Tibial nerve (tissue), 4 donors: Measurements from ENCODE around the gene AUTS2. TPM values are rescaled to one million over a fixed set of nuclear protein-coding genes. Genes with fewer than 3 reads are reported as not detected.

Experiments
- DNase-seq, 2 donors: peaks; one replicate each; pipeline ENCODE4 v3.0.0-alpha.2; 2019; ENCODE audit warnings: low spot score in 2 of 2
- H3K27ac ChIP-seq, 4 donors: fragments of 200-600 bp; sonication (generic) in 3 of 4; one replicate each; pipeline ENCODE4 v1.5.1; 2017 to 2019; ENCODE audit warnings: mild to moderate bottlenecking in 1 of 4
- H3K27me3 ChIP-seq, 2 donors: fragments of 200-600 bp; sonication (generic) in 1 of 2; one replicate each; pipeline versions ENCODE4 v1.5.1 to v1.6.0; 2017 to 2019
- H3K36me3 ChIP-seq, 3 donors: fragments of 200-600 bp; sonication (generic); one replicate each; pipeline ENCODE4 v1.5.1; 2018 to 2019
- H3K4me1 ChIP-seq, 4 donors: fragments of 200-600 bp; sonication (generic) in 3 of 4; one replicate each; pipeline ENCODE4 v1.5.1; 2017 to 2019
- H3K4me3 ChIP-seq, 4 donors: fragments of 200-600 bp; sonication (generic) in 3 of 4; one replicate each; pipeline ENCODE4 v1.5.1; 2017 to 2019; ENCODE audit warnings: mild to moderate bottlenecking in 1 of 4, moderate library complexity in 1 of 4
- H3K9me3 ChIP-seq, 4 donors: fragments of 200-600 bp; sonication (generic) in 3 of 4; one replicate each; pipeline ENCODE4 v1.5.1; 2017 to 2019
- CTCF ChIP-seq, 5 experiments: fragments of 200-600 bp in 3 of 5; fragments of 450-650 bp in 2 of 5; sonication (generic) in 3 of 5; IDR thresholded peaks; one replicate each; pipeline ENCODE4 v1.5.1; 2016 to 2019; ENCODE audit warnings: antibody characterized with exemption in 5 of 5, mild to moderate bottlenecking in 3 of 5, moderate library complexity in 2 of 5
- EP300 ChIP-seq, 2 donors: sonication (generic); formaldehyde crosslinking; IDR thresholded peaks; one replicate each; pipeline ENCODE4 v1.6.1; 2017; ENCODE audit warnings: antibody characterized with exemption in 2 of 2, mild to moderate bottlenecking in 1 of 2
- POLR2A ChIP-seq, 2 donors: fragments of 450-650 bp; IDR thresholded peaks; one replicate each; pipeline ENCODE4 v1.6.1; 2017; ENCODE audit warnings: antibody characterized with exemption in 2 of 2, mild to moderate bottlenecking in 2 of 2, moderate library complexity in 2 of 2
- WGBS, 2 donors: methylation state at CpG; one replicate each; pipeline ENCODE4 v1.1.5; 2018; 5-methylcytosine and 5-hydroxymethylcytosine counted together
- total RNA-seq, 4 donors: library from RNA; depleted of rRNA; stranded (reverse); fragments of >200 nt; gene quantifications; one replicate each; pipeline ENCODE4 v1.1.0, GENCODE V29; 2016

The AUTS2 gene
- total RNA-seq, 4 donors from 2014 or later = 56.6 to 87.9 (median 71.6) TPM

GRCh38 chr7:69564454-69565417 is 33.5 kb upstream of the AUTS2 start:
- peaks cover 0 to 15% (median 0%) of the 10 kb centered on the region in 4 donors for H3K4me1 ChIP-seq
- TF ChIP-seq EP300 (IDR thresholded peaks at IDR 0.05) (no peak), POLR2A (IDR thresholded peaks at IDR 0.05) (no peak), CTCF (IDR thresholded peaks at IDR 0.05) (no peak)
- DNase-seq = peak in 1 of 2 donors; percentile 12
- H3K36me3 ChIP-seq = no peaks in the 10 kb centered on the region
- no peak overlapping the region for H3K27ac ChIP-seq
- WGBS, 2 donors = 32 to 35% methylated on average over 7 of the region's 7 CpGs
- H3K4me3 ChIP-seq = no peak overlapping the region
- H3K9me3 ChIP-seq = no peaks in the 10 kb centered on the region
- H3K27me3 ChIP-seq = no peaks in the 10 kb centered on the region

DNA sequence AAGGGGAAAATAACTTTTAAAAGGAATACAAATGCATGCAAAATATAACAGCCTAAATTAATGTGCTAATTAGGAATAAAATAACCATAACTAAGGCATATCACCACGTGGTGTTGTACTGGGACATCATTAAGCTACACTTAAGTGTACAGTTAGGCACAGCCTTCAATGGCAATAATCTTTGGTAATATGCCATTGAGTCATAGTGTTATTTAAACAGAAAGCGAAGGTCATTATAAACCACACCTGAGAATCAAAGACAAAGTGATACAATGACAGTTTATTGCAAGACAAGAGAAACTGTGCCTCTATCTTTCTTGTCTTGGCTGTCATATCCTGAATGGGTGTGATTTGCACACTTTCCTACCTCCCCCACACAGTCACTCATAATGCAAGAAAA is 30.5 kb upstream of the AUTS2 start:
- Histone ChIP-seq H3K27ac (no peak overlapping the region), H3K36me3 (no peaks in the 10 kb centered on the region), H3K27me3 (no peaks in the 10 kb centered on the region), H3K4me1 (peaks cover 0 to 15% (median 0%) of the 10 kb centered on the region in 4 donors), H3K4me3 (no peak overlapping the region), H3K9me3 (no peaks in the 10 kb centered on the region)
- no peak for DNase-seq
- TF ChIP-seq POLR2A (IDR thresholded peaks at IDR 0.05) (no peak), EP300 (IDR thresholded peaks at IDR 0.05) (no peak)
- WGBS, 2 donors = 79 to 86% methylated on average over 2 of the region's 2 CpGs

GRCh38 chr7:69568266-69568665 is 30.0 kb upstream of the AUTS2 start:
- H3K27ac ChIP-seq = no peak overlapping the region
- WGBS, 2 donors = 91 to 98% methylated on average over 6 of the region's 6 CpGs
- H3K4me3 ChIP-seq = no peak overlapping the region
- no peaks in the 10 kb centered on the region for H3K27me3 ChIP-seq
- TF ChIP-seq EP300 (IDR thresholded peaks at IDR 0.05) (no peak), CTCF (IDR thresholded peaks at IDR 0.05) (no peak), POLR2A (IDR thresholded peaks at IDR 0.05) (no peak)
- peaks cover 0 to 15% (median 0%) of the 10 kb centered on the region in 4 donors for H3K4me1 ChIP-seq
- H3K9me3 ChIP-seq = no peaks in the 10 kb centered on the region
- no peak for DNase-seq
- H3K36me3 ChIP-seq = no peaks in the 10 kb centered on the region

DNA sequence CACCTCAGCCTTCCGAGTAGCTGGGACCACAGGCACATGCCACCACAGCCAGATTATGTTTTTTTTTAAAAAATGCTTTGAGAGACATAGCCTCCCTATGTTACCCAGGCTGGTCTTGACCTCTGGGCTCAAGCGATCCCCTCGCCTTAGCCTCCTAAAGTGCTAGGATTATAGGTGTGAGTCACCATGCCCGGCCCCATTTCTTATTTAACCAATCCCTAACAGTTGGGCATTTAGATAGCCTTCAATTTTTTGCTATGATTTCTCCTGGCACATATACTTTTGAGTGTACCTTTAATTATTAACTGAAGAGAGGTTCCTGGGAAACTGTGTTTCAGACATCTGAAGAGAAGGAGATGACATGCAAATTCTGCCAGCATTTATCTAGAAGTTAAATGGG is 22.6 kb upstream of the AUTS2 start:
- DNase-seq = no peak
- WGBS, 2 donors = 88 to 96% methylated on average over 4 of the region's 4 CpGs
- Histone ChIP-seq H3K36me3 (no peaks in the 10 kb centered on the region), H3K4me3 (no peak overlapping the region), H3K27ac (no peak overlapping the region), H3K9me3 (no peaks in the 10 kb centered on the region), H3K4me1 (peaks cover 0 to 8% (median 0%) of the 10 kb centered on the region in 4 donors), H3K27me3 (no peaks in the 10 kb centered on the region)
- no peak for TF ChIP-seq CTCF (IDR thresholded peaks at IDR 0.05)

DNA sequence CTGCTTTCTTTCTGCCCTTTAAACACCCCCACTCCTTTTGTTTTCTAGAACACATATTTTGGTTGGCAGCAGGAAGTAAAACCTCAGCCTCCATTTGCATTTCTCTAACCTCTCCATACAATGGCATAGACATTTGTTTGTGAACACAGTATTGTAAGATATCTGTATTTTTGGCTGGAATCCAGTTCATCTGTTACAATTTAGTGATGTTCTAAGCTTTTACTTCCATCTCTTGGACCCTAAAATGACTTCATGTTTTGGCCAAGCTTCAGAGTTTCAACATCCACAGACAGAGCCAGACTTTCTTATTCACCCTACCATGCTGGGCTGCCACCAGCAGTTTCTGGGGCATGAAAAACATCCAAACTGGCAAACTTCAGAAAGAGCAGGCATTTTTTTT is 21.1 kb upstream of the AUTS2 start:
- no peak overlapping the region for H3K27ac ChIP-seq
- H3K9me3 ChIP-seq = no peaks in the 10 kb centered on the region
- TF ChIP-seq CTCF (IDR thresholded peaks at IDR 0.05) = no peak
- TF ChIP-seq EP300 (IDR thresholded peaks at IDR 0.05) = no peak
- no peak for TF ChIP-seq POLR2A (IDR thresholded peaks at IDR 0.05)
- no peaks in the 10 kb centered on the region for H3K36me3 ChIP-seq
- no peaks in the 10 kb centered on the region for H3K27me3 ChIP-seq
- no peak overlapping the region for H3K4me3 ChIP-seq
- H3K4me1 ChIP-seq = peaks cover 0 to 8% (median 0%) of the 10 kb centered on the region in 4 donors
- no peak for DNase-seq
